ENCODE results near the gene ZNF440. TPM values are rescaled to one million over a fixed set of nuclear protein-coding genes. Genes with fewer than 3 reads are reported as not detected.
A peak's percentile ranks its signal among the peaks of the same experiment; 100 is the strongest.

The ZNF440 gene
- total RNA-seq, 1 experiment from 2014 or later, result 11.4 TPM

DNA sequence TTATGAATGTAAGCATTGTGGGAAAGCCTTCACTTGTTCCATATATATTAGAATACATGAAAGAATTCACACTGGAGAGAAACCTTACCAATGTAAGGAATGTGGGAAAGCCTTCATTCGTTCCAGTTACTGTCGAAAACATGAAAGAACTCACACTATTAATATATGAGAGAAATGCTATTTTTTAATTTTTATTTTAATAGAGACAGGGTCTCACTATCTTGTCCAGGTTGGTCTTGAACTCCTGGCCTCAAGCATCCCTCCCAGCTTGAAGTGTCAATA lies 7.0 kb upstream of the ZNF440 start (continued):
- TF ChIP-seq RAD21 (IDR thresholded peaks at IDR 0.05; ENCODE audit: low read depth), result no peak

DNA sequence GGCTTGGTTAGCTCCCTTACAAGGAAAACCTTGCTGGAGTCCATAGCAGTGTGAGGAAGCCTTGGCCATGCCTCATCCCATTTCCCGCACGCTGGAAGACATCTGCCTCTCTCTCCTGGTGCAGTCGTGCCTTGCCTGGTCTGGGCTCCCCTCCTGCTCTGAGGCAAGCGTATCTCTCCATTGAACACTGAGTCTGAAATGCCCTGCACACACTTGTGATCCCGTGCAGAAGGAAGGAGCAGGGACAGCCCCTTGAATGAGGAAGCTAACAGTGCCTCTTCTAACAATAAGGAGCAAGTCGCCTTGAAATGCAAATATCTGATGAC lies 407 bp upstream of the ZNF440 start:
- H3K4me3 ChIP-seq (replicated peaks in 1 of 2; ENCODE audit: low read depth in 1 of 2, low read length in 2 of 2), result peak overlapping the region; percentile 73 to 89
- H3K36me3 ChIP-seq (ENCODE audit: control insufficient read depth in 1 of 2, insufficient read depth in 2 of 2, low read length in 2 of 2), result no peaks in the 10 kb centered on the region
- TF ChIP-seq, protein P1, sequence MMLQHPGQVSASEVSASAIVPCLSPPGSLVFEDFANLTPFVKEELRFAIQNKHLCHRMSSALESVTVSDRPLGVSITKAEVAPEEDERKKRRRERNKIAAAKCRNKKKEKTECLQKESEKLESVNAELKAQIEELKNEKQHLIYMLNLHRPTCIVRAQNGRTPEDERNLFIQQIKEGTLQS (IDR thresholded peaks at IDR 0.05), result no peak
- TF ChIP-seq EZH2 (IDR thresholded peaks at IDR 0.05) (no peak), RAD21 (IDR thresholded peaks at IDR 0.05; ENCODE audit: low read depth) (no peak), TCF7L2 (IDR thresholded peaks at IDR 0.05; ENCODE audit: borderline replicate concordance, extremely low read depth, insufficient read depth, insufficient read length) (no peak), EGR1 (IDR thresholded peaks at IDR 0.05; ENCODE audit: low read depth) (no peak), POLR2AphosphoS5 (IDR thresholded peaks at IDR 0.05; ENCODE audit: low read depth, low read length) (no peak), ELF1 (IDR thresholded peaks at IDR 0.05; ENCODE audit: borderline replicate concordance, low read depth) (no peak)
- intact Hi-C loops (cut with micrococcal nuclease), result loop anchor here (5.0 kb wide), 2 partner anchors 116 to 174 kb away; no protein-coding TSS in a partner anchor
- no peaks in the 10 kb centered on the region for H3K9me2 ChIP-seq (ENCODE audit: insufficient read depth)
- no TSS peak for BruUV-seq (replicated peaks)
- no peak for DNase-seq (ENCODE audit: low read depth, low spot score)
- ChIA-PET POLR2A (interaction anchor here (0.6 kb wide), 1 partner anchor 73 kb away, joined by 3 read pairs; no protein-coding TSS in a partner anchor), CTCF (no interaction called here), RAD21 (ENCODE audit: low non-redundant PET in 1 of 2, low total read pairs in 2 of 2, uncharacterized antibody in 2 of 2, unreplicated experiment in 2 of 2) (no interaction called here)
- H3K4me2 ChIP-seq (ENCODE audit: low read length), result peak overlapping the region; percentile 91
- 0 out of 2 replicates have a peak, but pooled peaks cover 4% of the 10 kb centered on the region for H3K79me2 ChIP-seq (ENCODE audit: insufficient read depth, low read length)
- ATAC-seq, result peak; percentile 46
- H3K4me1 ChIP-seq (ENCODE audit: control insufficient read depth in 1 of 2, insufficient read depth in 2 of 2, low read length in 2 of 2), result peaks cover 0 to 6% of the 10 kb centered on the region in 2 experiments; a peak in 1 of 4 replicates
- peak overlapping the region; percentile 75; the same call in 1 of the 2 replicates for H3K27ac ChIP-seq (ENCODE audit: low read depth, low read length)
- H3K9ac ChIP-seq (ENCODE audit: low read length), result peak overlapping the region; percentile 70
- H2AFZ ChIP-seq (ENCODE audit: low read depth, low read length, poor library complexity, severe bottlenecking), result peak overlapping the region; percentile 68
- no peaks in the 10 kb centered on the region for H4K20me1 ChIP-seq (ENCODE audit: insufficient read depth)
- H3K27me3 ChIP-seq (ENCODE audit: insufficient read depth, low read length), result no peaks in the 10 kb centered on the region
- peaks cover 3 to 5% of the 10 kb centered on the region in 2 experiments; a peak in 2 of 4 replicates for H3K9me3 ChIP-seq (ENCODE audit: control insufficient read depth in 1 of 2, insufficient read depth in 1 of 2, low read depth in 1 of 2, low read length in 2 of 2)

DNA sequence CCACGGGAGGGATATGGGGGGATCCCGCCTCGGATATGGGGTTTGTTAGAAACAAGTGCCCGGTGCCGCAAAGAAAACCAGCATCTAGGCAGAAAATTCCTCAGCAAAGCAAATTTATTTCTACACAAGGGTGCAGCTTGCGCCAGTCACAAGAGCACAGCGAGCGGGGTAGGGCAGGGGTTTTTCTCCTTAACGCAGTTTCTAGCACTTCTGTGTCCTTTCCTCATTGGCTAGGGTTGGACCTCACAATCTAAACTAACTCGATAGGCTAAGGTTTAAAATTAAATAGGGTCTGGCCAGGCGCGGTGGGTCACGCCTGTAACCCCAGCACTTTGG lies 595 bp downstream of the ZNF440 start:
- peaks cover 0 to 6% of the 10 kb centered on the region in 2 experiments; a peak in 1 of 4 replicates for H3K4me1 ChIP-seq (ENCODE audit: control insufficient read depth in 1 of 2, insufficient read depth in 2 of 2, low read length in 2 of 2)
- ChIA-PET RAD21 (ENCODE audit: low non-redundant PET in 1 of 2, low total read pairs in 2 of 2, uncharacterized antibody in 2 of 2, unreplicated experiment in 2 of 2) (no interaction called here), CTCF (no interaction called here), POLR2A (interaction anchor here (0.9 kb wide), 1 partner anchor 120 kb away, joined by 3 read pairs; no protein-coding TSS in a partner anchor)
- peak overlapping the region; percentile 70 for H3K9ac ChIP-seq (ENCODE audit: low read length)
- peaks cover 0 to 5% of the 10 kb centered on the region in 2 experiments; a peak in 2 of 4 replicates for H3K9me3 ChIP-seq (ENCODE audit: control insufficient read depth in 1 of 2, insufficient read depth in 1 of 2, low read depth in 1 of 2, low read length in 2 of 2)
- H3K36me3 ChIP-seq (ENCODE audit: control insufficient read depth in 1 of 2, insufficient read depth in 2 of 2, low read length in 2 of 2), result no peaks in the 10 kb centered on the region
- peak overlapping the region; percentile 68 for H2AFZ ChIP-seq (ENCODE audit: low read depth, low read length, poor library complexity, severe bottlenecking)
- 0 out of 2 replicates have a peak, but pooled peaks cover 4% of the 10 kb centered on the region for H3K79me2 ChIP-seq (ENCODE audit: insufficient read depth, low read length)
- peak overlapping the region; percentile 91 for H3K4me2 ChIP-seq (ENCODE audit: low read length)
- no peak for TF ChIP-seq JUND (IDR thresholded peaks at IDR 0.05)
- DNase-seq (ENCODE audit: low read depth, low spot score) (no peak), ATAC-seq (peak; percentile 12)
- H3K4me3 ChIP-seq (replicated peaks in 1 of 2; ENCODE audit: low read depth in 1 of 2, low read length in 2 of 2), result peak overlapping the region; percentile 73 to 89
- no TSS peak for BruUV-seq (replicated peaks)
- intact Hi-C loops (cut with micrococcal nuclease), result loop anchor here (5.0 kb wide), 2 partner anchors 117 to 173 kb away; no protein-coding TSS in a partner anchor
- no peaks in the 10 kb centered on the region for H3K27me3 ChIP-seq (ENCODE audit: insufficient read depth, low read length)
- no peaks in the 10 kb centered on the region for H4K20me1 ChIP-seq (ENCODE audit: insufficient read depth)
- peak overlapping the region; percentile 75 for H3K27ac ChIP-seq (ENCODE audit: low read depth, low read length)
- no peaks in the 10 kb centered on the region for H3K9me2 ChIP-seq (ENCODE audit: insufficient read depth)
